HepG2 (cell line): ENCODE measurements around the gene ZBTB46. TPM values are rescaled to one million over a fixed set of nuclear protein-coding genes. Genes with fewer than 3 reads are reported as not detected.
A peak's percentile ranks its signal among the peaks of the same experiment; 100 is the strongest.

Source experiments
- EEA1 ChIP-seq: sonication (generic); formaldehyde crosslinking; IDR thresholded peaks from 2 replicates; pipeline ENCODE4 v1.5.1; 2020; ENCODE audit warnings: mild to moderate bottlenecking, missing genetic modification reagents, borderline replicate concordance
- FUBP1 ChIP-seq: sonication (generic); formaldehyde crosslinking; IDR thresholded peaks from 2 replicates; pipeline ENCODE4 v1.5.1; 2020; ENCODE audit warnings: missing genetic modification reagents, mild to moderate bottlenecking, borderline replicate concordance
- KAT7 ChIP-seq: IDR thresholded peaks from 2 replicates; pipeline ENCODE4 v1.6.1; 2018; ENCODE audit warnings: borderline replicate concordance, missing compliant biosample characterization
- MLXIP ChIP-seq: sonication (generic); formaldehyde crosslinking; IDR thresholded peaks from 2 replicates; pipeline ENCODE4 v1.9.0; 2021; ENCODE audit warnings: missing genetic modification reagents, borderline replicate concordance
- SP140L ChIP-seq: sonication (generic); formaldehyde crosslinking; IDR thresholded peaks from 2 replicates; pipeline ENCODE4 v1.4.0; 2020; ENCODE audit warnings: missing genetic modification reagents, borderline replicate concordance
- XRCC5 ChIP-seq: fragments of 200-400 bp; formaldehyde crosslinking; optimal IDR thresholded peaks from 2 replicates; pipeline ENCODE3; 2017; ENCODE audit warnings: mild to moderate bottlenecking, low read length
- YY1 ChIP-seq: IDR thresholded peaks from 2 replicates; pipeline ENCODE4 v1.6.1; 2011; ENCODE audit warnings: low read length, low read depth, moderate library complexity, mild to moderate bottlenecking; ENCODE audit not compliant: insufficient read depth, insufficient replicate concordance
- ZBTB25 ChIP-seq: IDR thresholded peaks from 2 replicates; pipeline ENCODE4 v1.6.1; 2018; ENCODE audit warnings: missing genetic modification reagents
- ZBTB26 ChIP-seq: IDR thresholded peaks from 2 replicates; pipeline ENCODE4 v1.6.1; 2016; ENCODE audit warnings: missing compliant biosample characterization, missing genetic modification reagents, borderline replicate concordance
- ZNF431 ChIP-seq: sonication (generic); formaldehyde crosslinking; IDR thresholded peaks from 2 replicates; pipeline ENCODE4 v1.9.0; 2022; ENCODE audit warnings: missing genetic modification reagents, low read depth, mild to moderate bottlenecking, borderline replicate concordance
- ZNF567 ChIP-seq: sonication (generic); formaldehyde crosslinking; IDR thresholded peaks from 2 replicates; pipeline ENCODE4 v1.8.1; 2023; ENCODE audit warnings: mild to moderate bottlenecking, missing genetic modification reagents, borderline replicate concordance
- ZNF574 ChIP-seq: sonication (generic); formaldehyde crosslinking; IDR thresholded peaks from 2 replicates; pipeline ENCODE4 v1.4.0; 2020; ENCODE audit warnings: missing genetic modification reagents
- ZNF790 ChIP-seq: sonication (generic); formaldehyde crosslinking; IDR thresholded peaks from 2 replicates; pipeline ENCODE4 v1.8.0; 2022; ENCODE audit warnings: missing genetic modification reagents, mild to moderate bottlenecking, borderline replicate concordance
- polyA plus RNA-seq, 8 experiments: library from polyadenylated mRNA; depleted of rRNA in 3 of 8; stranded (reverse) in 7 of 8; unstranded in 1 of 8; fragments of >200 nt; fragmentation: Illumina TruSeq in 4 of 8; extraction: Trizol in 4 of 8; gene quantifications; 2 replicates each; pipeline versions ENCODE4 v1.2.1 to v1.2.3, GENCODE V29; 2011 to 2016; ENCODE audit warnings: low read depth in 4 of 8, missing spikeins in 1 of 8, mixed read lengths in 1 of 8; ENCODE audit not compliant: insufficient read depth in 1 of 8
- total RNA-seq, 5 experiments: library from RNA; depleted of rRNA; stranded (reverse); fragments of >200 nt; fragmentation: Illumina TruSeq; extraction: Trizol; gene quantifications; 2 replicates each; pipeline ENCODE4 v1.2.3, GENCODE V29; 2016; ENCODE audit warnings: low read depth in 1 of 5

The ZBTB46 gene
- total and polyA plus RNA-seq, 2 of the 13 experiments (the other 11 are each of a cell fraction or from before 2014, with no cell fraction given), result 1.6 to 13.5 TPM

GRCh38 chr20:63737945-63738686 is 92.9 kb downstream of the ZBTB46 start (continued):
- TF ChIP-seq FUBP1, result 0 out of 2 replicates have a peak, but pooled peaks have one; percentile 67
- TF ChIP-seq KAT7 (CRISPR knock-in tag), result no peak; the same call in 1 of the 2 replicates
- peak; percentile 78 for TF ChIP-seq YY1
- peak; percentile 81; the same call in 1 of the 2 replicates for TF ChIP-seq ZBTB26 (CRISPR knock-in tag)
- TF ChIP-seq ZNF567, result peak; percentile 97; the same call in 1 of the 2 replicates
- no peak; the same call in 1 of the 2 replicates for TF ChIP-seq ZBTB25 (CRISPR knock-in tag)
- 0 out of 2 replicates have a peak, but pooled peaks have one; percentile 7 for TF ChIP-seq EEA1 (CRISPR knock-in tag)
- peak; percentile 90 for TF ChIP-seq ZNF574 (CRISPR knock-in tag)
- TF ChIP-seq ZNF431 (CRISPR knock-in tag), result peak; percentile 90; the same call in 1 of the 2 replicates
- TF ChIP-seq SP140L (CRISPR knock-in tag), result no peak; the same call in 1 of the 2 replicates
- TF ChIP-seq XRCC5, result peak; percentile 33
- TF ChIP-seq ZNF790, result peak; percentile 54; the same call in 1 of the 2 replicates
- peak; percentile 89; the same call in 1 of the 2 replicates for TF ChIP-seq MLXIP (CRISPR knock-in tag)
